GM19397 (cell line): ENCODE data around the gene RHOD.

ENCODE experiments used
- ATAC-seq: cut with Tn5 transposase; IDR thresholded peaks from one replicate; pipeline ENCODE4 v1.9.1; 2021; ENCODE audit warnings: mild to moderate bottlenecking, moderate library complexity; ENCODE audit not compliant: unreplicated experiment

The RHOD gene

GRCh38 chr11:67058506-67058905 is 1.9 kb downstream of the RHOD start:
- ATAC-seq, result no peak

GRCh38 chr11:67059671-67060070 is 3.0 kb downstream of the RHOD start:
- ATAC-seq, result no peak

DNA sequence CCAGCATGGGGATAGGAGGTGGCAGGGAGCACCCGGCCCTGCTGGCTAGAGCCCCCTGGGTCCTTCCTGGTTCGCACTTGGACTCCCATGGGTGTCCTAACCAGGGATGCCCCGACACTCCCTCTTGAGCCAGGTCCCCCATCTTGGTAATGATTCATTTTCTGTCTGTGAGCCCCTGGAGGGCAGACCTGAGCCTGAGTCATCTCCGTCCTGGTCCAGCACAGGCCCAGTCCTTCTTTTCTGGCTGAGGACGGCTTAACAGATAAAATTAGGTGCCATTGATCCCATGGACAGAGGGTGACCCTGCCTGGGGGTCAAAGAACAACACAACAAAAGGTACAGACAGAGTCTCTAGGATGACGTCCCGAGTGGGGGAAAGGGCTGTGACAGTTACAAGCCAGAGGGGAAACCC is 3.5 kb downstream of the RHOD start:
- ATAC-seq, result no peak

GRCh38 chr11:67062526-67063373 is 6.1 kb downstream of the RHOD start:
- no peak for ATAC-seq

GRCh38 chr11:67066333-67066709 is 9.7 kb downstream of the RHOD start:
- ATAC-seq, result no peak

- ATAC-seq, result no peak
Measured at GRCh38 chr11:67071420-67072284, 15.0 kb downstream of the RHOD start.

DNA sequence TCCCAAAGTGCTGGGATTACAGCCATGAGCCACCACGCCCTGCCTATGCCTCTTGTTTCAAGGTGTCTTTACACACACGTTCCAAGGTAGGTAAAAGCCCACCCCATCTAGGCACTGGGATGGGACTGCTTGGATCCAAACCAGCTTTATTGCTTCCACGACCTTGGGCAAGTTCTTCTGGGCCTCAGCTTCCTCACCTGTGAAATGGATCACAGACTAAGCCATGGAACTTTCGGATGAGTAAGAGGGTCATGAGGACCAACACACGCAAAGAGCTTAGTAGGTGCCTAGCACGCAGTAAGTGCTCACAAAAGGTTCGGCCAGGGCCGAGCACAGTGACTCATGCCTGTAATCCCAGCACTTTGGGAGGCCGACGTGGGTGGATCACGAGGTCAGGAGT is 15.6 kb downstream of the RHOD start:
- no peak for ATAC-seq

DNA sequence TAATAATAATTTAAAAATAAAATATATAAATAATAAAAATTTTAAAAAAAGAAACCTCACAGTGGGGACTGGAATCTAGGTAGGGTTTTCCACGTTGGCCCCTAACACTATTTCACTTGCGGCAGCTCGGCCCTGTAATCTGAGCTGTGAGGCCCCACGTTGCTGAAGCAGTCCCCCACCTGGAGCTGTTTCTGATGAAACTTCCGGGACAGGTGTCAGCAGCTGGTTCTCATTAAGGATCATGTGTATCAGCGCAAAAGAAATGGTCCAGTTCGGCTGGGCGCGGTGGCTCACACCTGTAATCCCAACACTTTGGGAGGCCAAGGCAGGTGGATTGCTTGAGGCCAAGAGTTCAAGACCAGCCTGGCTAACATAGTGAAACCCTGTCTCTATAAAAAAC is 17.3 kb downstream of the RHOD start:
- no peak for ATAC-seq

GRCh38 chr11:67076202-67076601 is 19.6 kb downstream of the RHOD start:
- ATAC-seq, result no peak

GRCh38 chr11:67079065-67079705 is 22.5 kb downstream of the RHOD start:
- ATAC-seq, result no peak

- no peak for ATAC-seq
Measured at GRCh38 chr11:67082071-67082791, 25.6 kb downstream of the RHOD start.

DNA sequence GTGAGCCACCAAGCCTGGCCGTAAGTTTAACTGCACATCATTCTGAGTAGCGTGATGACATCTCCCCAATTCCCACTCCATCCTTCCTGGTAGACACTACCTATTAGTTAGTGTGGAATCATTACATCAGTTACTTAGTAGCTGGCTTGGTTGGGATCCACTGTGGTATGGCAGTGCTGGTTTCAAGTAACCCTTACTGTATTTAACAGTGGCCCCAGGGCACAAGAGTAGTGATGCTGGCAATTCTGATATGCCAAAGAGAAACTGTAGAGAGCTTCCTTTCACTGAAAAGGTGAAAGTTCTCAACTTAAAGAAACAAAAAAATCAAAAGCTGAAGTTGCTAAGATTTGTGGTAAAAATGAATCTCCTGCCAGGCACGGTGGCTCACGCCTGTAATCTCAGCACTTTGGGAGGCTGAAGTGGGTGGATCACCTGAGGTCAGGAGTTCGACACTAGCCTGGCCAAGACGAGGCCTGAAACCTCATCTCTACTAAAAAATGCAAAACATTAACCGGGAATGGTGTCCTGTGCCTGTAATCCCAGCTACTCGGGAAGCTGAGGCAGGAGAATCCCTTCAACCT is 27.2 kb downstream of the RHOD start:
- no peak for ATAC-seq

DNA sequence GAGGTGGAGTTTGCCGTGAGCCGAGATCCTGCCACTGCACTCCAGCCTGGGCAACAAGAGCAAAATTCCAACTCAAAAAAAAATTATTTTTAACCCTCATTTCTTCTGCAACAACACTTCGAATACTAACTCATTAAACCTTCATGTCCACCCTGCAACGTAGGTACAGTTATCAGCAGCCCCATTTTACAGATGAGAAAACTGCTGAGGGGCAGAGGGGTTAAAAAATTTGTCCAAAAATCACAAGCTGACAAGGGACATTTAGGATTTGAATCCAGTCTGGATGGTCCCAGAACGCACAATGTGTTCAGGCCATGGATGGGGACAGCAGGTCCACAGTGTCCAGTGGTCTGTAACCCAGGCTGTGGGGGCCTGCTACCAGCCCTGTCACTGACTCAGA is 29.0 kb downstream of the RHOD start:
- ATAC-seq, result no peak

DNA sequence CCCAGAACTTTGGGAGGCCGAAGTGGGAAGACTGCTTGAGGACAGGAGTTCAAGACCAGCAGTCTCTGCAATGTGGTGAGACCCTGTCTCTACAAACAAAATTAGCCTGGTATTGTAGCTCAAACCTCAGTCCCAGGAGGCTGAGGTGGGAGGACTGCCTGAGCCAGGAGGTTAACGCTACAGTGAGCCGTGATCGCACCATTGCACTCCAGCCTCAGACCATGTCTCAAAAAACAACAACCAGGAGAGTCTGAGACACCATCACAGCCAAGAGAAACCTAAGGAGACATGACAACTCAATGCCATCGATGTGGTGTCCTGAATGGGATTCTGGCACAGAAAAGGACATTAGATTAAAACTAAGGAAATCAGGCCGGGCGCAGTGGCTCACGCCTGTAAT is 34.1 kb downstream of the RHOD start:
- ATAC-seq, result no peak

- no peak for ATAC-seq
Measured at GRCh38 chr11:67095214-67095507, 38.5 kb downstream of the RHOD start.

DNA sequence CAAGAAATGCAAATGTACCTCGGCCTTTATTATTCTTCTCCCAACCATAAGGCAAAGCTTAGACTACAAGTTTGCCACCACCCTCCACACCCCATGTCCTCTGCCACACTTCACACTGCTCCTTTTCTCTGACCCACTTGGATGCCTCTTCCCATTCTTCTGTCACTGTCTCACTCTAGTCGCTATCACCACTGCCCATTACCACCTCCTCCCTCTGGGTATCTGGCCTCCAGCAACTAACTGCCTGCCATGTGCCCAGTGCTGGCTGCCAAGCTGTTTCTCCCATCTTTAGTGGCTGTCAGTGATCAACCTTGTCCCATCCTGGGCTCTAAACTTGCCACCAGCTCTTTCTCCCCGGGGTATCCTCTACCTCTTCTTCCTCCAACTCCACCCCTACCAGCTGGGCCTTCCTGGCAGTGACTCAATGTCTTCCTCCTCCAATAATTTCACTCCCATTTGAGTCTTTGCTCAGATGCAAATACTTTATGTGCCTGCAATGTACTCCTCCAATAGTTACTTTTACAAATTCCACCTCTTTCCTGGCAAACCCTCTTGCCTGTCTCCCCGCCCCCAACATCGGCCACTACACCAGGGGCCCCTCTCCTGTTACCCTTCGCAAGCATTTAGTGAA is 42.3 kb downstream of the RHOD start:
- no peak for ATAC-seq

DNA sequence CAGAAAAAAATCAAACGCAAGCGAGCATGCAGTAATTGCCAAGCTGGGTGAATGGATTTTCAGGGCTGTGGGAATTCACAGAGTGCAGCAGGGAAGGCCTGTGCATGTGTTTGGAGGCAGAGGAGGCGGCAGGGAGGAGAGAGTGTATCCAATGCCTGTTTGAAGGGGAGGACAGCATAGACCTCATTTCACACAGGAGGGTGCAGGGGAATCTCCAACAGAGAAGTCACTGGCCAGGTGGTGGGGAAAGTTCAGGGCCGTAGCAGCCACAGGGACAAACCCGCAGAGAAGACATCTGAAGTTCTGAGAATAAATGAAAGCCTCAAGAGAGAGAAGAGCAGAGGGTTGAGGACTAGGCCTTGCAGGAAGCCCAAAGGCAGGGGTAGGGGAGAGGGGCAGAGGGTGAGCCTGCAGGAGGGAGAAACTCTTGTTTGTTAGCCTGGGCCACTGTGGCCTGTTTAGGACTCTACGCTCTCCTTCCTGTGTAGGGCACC is 43.2 kb downstream of the RHOD start:
- ATAC-seq, result no peak

- no peak for ATAC-seq
Measured at GRCh38 chr11:67102664-67103063, 46.0 kb downstream of the RHOD start.

DNA sequence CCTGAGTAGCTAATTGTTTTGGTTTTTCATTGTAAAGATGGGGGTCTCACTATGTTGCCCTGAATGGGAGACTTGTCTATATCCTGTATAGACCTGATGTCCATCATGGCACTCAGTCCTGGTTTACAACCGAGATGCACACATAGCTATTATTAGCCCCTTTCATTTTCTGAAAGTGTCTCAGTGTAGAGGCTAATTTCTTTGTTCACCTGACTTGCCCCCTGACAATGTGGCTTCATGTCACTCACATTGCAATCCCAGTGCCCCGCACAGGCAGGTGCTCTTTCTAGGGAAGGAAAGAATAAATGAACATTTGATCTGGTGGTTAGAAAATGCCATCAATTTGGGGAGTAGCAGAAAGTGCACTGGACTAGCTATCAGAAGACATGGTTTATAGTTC is 49.3 kb downstream of the RHOD start:
- ATAC-seq, result no peak

DNA sequence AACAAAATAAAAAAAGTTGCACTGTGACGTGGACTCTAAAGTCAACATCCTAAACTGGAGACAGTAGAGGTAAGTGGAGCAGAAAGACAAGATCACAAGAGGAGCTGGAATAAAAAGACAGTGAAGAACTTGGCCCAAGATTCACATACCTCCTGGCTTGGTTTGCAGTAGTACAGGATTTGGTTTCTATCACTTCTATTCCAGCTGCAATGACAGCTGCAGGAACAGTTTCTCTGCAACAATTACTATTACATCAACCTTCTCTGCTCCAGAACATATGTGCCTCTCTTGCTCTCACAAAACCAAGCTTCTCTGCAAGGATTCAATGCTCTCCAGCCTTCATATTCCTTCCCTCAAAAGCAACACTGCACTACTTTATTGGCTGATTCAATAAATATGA is 54.6 kb downstream of the RHOD start:
- no peak for ATAC-seq
